ENCODE data around the gene SKI.

DNA sequence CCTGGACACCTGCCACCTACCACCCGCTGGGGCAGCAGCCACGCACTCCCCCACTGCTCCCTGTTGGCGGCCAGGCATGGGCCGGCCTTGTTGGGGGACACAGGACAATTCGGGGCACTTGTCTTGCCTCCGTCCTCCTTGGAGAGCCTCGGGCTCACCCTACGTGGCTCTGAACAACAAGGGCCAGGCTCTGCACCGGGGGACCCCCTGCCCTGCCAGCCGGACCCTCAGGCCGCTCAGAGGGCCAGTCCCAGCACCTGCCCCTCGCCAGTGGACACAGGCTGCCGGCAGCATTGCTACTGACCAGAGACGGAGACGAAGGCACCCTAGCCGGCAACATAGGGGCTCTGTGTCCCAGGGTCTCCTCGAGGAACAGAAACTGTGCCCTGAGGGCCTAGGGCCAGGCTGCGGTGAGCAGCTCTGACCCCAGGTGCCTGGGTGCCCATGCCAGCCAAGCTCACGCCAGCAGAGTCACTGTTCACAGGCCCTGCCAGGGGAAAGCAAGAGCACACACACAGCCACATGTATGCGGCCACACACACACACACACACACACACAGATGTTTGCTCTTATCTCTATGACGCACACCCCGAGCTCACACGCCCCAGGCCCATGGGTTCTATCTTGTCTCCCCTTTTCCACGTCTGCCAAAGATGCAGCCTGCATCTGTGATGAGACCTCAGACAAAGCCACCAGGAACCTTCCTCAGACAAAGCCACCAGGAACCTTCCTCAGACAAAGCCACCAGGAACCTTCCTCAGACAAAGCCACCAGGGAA lies 117.4 kb downstream of the SKI start:
- TF ChIP-seq, protein P1, sequence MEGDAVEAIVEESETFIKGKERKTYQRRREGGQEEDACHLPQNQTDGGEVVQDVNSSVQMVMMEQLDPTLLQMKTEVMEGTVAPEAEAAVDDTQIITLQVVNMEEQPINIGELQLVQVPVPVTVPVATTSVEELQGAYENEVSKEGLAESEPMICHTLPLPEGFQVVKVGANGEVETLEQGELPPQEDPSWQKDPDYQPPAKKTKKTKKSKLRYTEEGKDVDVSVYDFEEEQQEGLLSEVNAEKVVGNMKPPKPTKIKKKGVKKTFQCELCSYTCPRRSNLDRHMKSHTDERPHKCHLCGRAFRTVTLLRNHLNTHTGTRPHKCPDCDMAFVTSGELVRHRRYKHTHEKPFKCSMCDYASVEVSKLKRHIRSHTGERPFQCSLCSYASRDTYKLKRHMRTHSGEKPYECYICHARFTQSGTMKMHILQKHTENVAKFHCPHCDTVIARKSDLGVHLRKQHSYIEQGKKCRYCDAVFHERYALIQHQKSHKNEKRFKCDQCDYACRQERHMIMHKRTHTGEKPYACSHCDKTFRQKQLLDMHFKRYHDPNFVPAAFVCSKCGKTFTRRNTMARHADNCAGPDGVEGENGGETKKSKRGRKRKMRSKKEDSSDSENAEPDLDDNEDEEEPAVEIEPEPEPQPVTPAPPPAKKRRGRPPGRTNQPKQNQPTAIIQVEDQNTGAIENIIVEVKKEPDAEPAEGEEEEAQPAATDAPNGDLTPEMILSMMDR (IDR thresholded peaks at IDR 0.05; ENCODE audit: low read depth, low read length), result no peak
- no peak for TF ChIP-seq EZH2phosphoT487 (IDR thresholded peaks at IDR 0.05; ENCODE audit: low read depth)

Data from OCI-LY3 (cell line).